GM12891 (cell line): ENCODE data around the gene UBE3C.

Experiments used
- DNase-seq: peaks from one replicate; pipeline ENCODE4 v3.0.0; 2011; ENCODE audit warnings: low spot score; ENCODE audit not compliant: insufficient read length
- FAIRE-seq: peaks from 2 replicates; lab custom pipeline; 2011; peaks lifted over from hg19 to GRCh38; lab: Jason Lieb, UNC
- PAX5 ChIP-seq: IDR thresholded peaks from 2 replicates; pipeline ENCODE4 v1.6.1; 2011; ENCODE audit warnings: low read length, moderate library complexity, mild to moderate bottlenecking; ENCODE audit not compliant: insufficient read depth, severe bottlenecking
- POLR2A ChIP-seq: IDR thresholded peaks from 2 replicates; pipeline ENCODE4 v1.6.1; 2011; ENCODE audit warnings: low read depth, low read length, control low read depth
- POLR2AphosphoS5 ChIP-seq: IDR thresholded peaks from 2 replicates; pipeline ENCODE4 v1.6.1; 2011; ENCODE audit warnings: low read depth, low read length, control low read depth
- POU2F2 ChIP-seq: IDR thresholded peaks from 2 replicates; pipeline ENCODE4 v1.6.1; 2011; ENCODE audit warnings: low read depth, mild to moderate bottlenecking, control low read depth, low read length, moderate library complexity
- SPI1 ChIP-seq: IDR thresholded peaks from 2 replicates; pipeline ENCODE4 v1.6.1; 2011; ENCODE audit warnings: low read depth, low read length, control low read depth
- TAF1 ChIP-seq: IDR thresholded peaks from 2 replicates; pipeline ENCODE4 v1.6.1; 2011; ENCODE audit warnings: low read depth, low read length, control low read depth

The UBE3C gene

DNA sequence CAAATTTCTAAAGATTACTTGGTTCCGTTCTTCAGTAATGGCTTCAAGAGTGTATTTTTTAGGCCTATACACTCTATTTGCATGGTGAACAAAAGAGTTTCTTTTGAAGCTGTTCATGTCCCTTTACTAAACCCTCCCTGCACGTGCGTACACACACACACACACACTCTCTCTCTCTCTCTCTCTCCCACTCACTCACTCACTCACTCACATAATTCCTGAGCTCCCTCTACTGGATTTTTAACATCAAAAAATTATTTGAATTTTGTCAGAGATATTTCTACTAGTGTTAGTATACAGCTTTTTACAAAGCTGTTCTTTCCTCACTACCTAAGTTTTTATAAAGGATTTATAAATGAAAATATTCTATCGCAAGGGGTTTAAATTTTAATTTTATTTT lies 85.9 kb downstream of the UBE3C start:
- FAIRE-seq (no peak), DNase-seq (no peak)
- TF ChIP-seq POU2F2 = no peak
- TF ChIP-seq POLR2AphosphoS5 = no peak
- TF ChIP-seq POLR2A = no peak
- no peak for TF ChIP-seq SPI1
- no peak for TF ChIP-seq TAF1
- TF ChIP-seq PAX5 = no peak

DNA sequence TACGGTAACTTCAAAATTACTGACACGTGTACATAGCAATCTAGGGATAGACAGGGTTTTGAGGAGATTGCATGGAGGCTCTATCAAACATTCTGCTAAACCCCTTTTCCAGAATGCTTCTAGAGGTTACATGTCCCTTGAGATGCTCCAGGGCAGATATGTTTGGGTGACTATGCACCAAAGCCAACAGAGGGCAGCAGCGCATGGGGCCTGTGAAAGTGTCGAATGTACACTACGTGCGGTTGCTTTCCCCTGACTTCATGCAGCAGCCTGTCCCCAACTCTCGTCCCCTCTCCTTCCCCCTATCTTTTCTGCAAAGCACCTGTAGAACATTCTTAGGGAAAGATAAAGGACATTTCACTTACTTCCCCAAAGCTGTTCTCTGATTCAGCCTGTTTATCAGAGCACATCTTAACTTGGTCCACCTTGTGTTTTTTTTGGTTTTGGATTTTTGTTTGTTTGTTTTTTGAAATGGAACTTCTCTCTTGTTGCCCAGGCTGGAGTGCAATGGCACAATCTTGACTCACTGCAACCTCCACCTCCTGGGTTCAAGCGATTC lies 90.2 kb downstream of the UBE3C start:
- FAIRE-seq (peak; percentile 58), DNase-seq (no peak)
- TF ChIP-seq POLR2A (no peak), POLR2AphosphoS5 (no peak), POU2F2 (no peak), SPI1 (no peak), PAX5 (no peak), TAF1 (no peak)

GRCh38 chr7:157233677-157234076 lies 95.0 kb downstream of the UBE3C start:
- TF ChIP-seq POLR2AphosphoS5 (no peak), SPI1 (no peak), POU2F2 (no peak), POLR2A (no peak), TAF1 (no peak), PAX5 (no peak)
- FAIRE-seq = no peak
- no peak for DNase-seq

DNA sequence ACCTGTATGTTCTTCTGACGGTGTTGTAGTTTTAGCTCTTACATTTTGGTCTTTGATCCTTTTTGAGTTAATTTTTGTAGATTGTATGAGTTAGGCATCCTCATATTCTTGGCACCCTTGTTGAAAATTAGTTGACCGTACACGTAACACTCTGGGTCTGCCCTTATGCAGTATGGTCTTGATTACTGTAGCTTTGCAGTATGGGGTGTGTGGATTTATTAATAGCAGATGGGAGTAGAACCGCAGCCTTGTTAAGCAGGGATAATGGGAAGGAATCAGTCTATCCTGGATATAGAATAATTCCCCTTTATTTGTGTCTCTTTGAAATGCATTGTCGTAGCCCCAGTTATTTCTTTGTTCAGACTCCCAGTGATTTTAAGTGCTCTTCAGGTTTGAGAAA lies 95.5 kb downstream of the UBE3C start:
- no peak for FAIRE-seq
- no peak for DNase-seq
- TF ChIP-seq POLR2AphosphoS5 (no peak), POU2F2 (no peak), PAX5 (no peak), POLR2A (no peak), TAF1 (no peak), SPI1 (no peak)

- no peak for FAIRE-seq
- no peak for TF ChIP-seq POLR2A
- TF ChIP-seq SPI1 = no peak
- TF ChIP-seq PAX5 = no peak
- no peak for TF ChIP-seq POLR2AphosphoS5
- no peak for TF ChIP-seq TAF1
- no peak for TF ChIP-seq POU2F2
- DNase-seq = no peak
Observed at GRCh38 chr7:157235357-157236333, 96.9 kb downstream of the UBE3C start.

GRCh38 chr7:157238087-157238486 lies 99.4 kb downstream of the UBE3C start:
- DNase-seq = no peak
- no peak for TF ChIP-seq POU2F2
- no peak for TF ChIP-seq TAF1
- TF ChIP-seq POLR2A = no peak
- no peak for TF ChIP-seq PAX5
- no peak for TF ChIP-seq POLR2AphosphoS5
- TF ChIP-seq SPI1 = no peak
- FAIRE-seq = no peak

- no peak for TF ChIP-seq TAF1
- no peak for TF ChIP-seq PAX5
- TF ChIP-seq SPI1 = no peak
- TF ChIP-seq POU2F2 = no peak
- no peak for TF ChIP-seq POLR2A
- no peak for TF ChIP-seq POLR2AphosphoS5
- FAIRE-seq = no peak
- DNase-seq = no peak
Observed at GRCh38 chr7:157239571-157240270, 101.0 kb downstream of the UBE3C start.

DNA sequence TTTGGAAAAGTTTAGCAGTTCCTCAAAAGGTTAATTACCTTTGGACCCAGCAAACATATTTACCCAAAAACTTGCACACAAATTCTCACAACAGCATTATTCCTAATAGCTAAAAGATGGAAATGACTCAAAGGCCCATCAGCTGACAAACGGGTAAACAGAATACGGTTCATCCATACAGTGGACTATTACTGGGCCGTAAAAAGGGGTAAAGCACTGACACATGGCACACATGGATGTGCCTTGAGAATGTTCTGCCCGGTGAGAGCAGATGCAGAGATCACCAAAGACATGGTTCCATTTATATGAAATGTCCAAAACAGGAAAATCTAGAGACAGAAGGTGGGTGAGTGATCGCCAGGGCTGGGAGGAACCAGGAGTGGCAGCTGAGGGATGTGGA lies 102.9 kb downstream of the UBE3C start:
- DNase-seq (no peak), FAIRE-seq (no peak)
- TF ChIP-seq POU2F2 (no peak), SPI1 (no peak), POLR2A (no peak), POLR2AphosphoS5 (no peak), TAF1 (no peak)
